Immature natural killer cell (primary cell): ENCODE data around the gene CHN2. TPM values are rescaled to one million over a fixed set of nuclear protein-coding genes. Genes with fewer than 3 reads are reported as not detected.

Experiments
- polyA plus RNA-seq, 3 donors: library from polyadenylated mRNA; unstranded; fragments of 300-500 nt; fragmentation: Illumina TruSeq; gene quantifications; one replicate each; pipeline ENCODE4 v1.2.3, GENCODE V29; 2021

CHN2 gene
- polyA plus RNA-seq, 3 donors from 2014 or later = 7.7 to 23.9 (median 14.6) TPM

Other genes starting within 250 kb of the CHN2 start
- not detected for gene TRIL, start 236.4 kb upstream of the CHN2 start, polyA plus RNA-seq
- 10 to 100 TPM in 2 of 3 donors, 1 to 10 TPM in 1; 4.3 to 60.4 (median 35.4) TPM for gene CPVL, start 48.2 kb upstream of the CHN2 start, polyA plus RNA-seq